GM21515 (cell line): ENCODE measurements around the gene LRRC8D.

Source experiments
- ATAC-seq: cut with Tn5 transposase; IDR thresholded peaks from one replicate; pipeline ENCODE4 v1.9.1; 2021; ENCODE audit not compliant: unreplicated experiment

Gene LRRC8D

GRCh38 chr1:89832496-89833127, 11.8 kb downstream of the LRRC8D start:
- ATAC-seq = no peak

GRCh38 chr1:89833183-89834082, 12.6 kb downstream of the LRRC8D start:
- no peak for ATAC-seq

GRCh38 chr1:89834083-89834704, 13.4 kb downstream of the LRRC8D start:
- ATAC-seq = no peak

DNA sequence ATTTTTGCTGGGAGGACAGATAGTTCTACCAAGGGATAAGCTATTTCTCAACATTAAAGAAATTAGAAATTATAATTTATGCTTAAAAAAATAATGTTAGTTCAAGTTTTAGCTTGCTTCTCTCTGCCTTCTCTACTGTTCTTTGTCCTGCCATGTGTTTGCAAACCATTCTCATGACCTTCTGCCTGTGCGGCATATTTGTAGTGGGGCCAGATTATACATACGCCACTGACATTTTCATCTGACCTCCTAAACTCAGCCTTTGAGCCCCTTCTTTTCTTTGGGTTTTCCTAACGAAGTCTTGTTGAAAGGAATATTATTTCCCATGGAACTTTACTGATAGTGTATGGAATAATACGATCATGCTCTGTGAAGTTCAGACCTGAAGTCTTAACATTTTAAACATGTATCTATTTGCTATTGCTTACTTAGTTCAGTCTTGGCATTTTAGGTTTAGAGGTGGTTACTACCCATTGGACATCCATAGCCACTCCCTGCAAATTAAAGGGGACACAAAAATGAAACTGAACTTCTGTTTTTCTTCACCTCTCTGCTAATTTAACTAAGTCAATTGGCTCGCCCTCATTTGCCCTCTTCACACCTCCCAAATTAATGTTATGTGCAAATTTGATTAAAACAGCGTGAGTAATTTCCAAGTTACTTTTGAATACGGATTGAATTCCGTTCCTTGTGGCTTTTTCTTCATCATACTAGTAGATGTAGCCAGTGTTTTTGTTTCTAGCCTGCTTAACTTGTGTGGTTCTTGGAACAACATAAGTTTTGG, 15.6 kb downstream of the LRRC8D start:
- ATAC-seq = no peak

DNA sequence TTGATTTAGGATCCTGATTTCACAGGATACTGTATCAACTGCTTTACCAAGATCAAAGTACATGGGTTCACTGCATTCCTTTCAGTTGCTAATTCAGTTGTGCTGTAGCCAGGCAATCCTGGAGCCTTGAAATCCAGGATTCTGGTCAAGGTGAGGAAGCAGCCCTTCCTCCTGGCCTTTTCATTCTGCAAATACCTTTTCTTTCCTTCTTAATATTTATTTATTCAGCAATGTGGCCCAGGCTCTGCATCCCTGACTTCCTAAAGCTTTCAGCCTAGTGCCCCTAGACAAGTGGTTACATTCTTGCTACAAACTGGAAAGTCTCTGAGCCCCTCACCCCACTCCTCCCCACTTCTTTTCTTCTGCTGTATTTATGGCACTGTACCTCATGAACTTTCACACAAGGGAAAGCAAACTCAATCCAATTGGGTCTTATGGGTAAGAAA, 16.2 kb downstream of the LRRC8D start:
- ATAC-seq = no peak

- ATAC-seq = no peak
These were observed 16.7 kb downstream of the LRRC8D start for GRCh38 chr1:89837510-89837909.

- ATAC-seq = no peak
These were observed 18.7 kb downstream of the LRRC8D start for GRCh38 chr1:89839516-89839915.

- no peak for ATAC-seq
These were observed 20.7 kb downstream of the LRRC8D start for GRCh38 chr1:89841507-89841906.

DNA sequence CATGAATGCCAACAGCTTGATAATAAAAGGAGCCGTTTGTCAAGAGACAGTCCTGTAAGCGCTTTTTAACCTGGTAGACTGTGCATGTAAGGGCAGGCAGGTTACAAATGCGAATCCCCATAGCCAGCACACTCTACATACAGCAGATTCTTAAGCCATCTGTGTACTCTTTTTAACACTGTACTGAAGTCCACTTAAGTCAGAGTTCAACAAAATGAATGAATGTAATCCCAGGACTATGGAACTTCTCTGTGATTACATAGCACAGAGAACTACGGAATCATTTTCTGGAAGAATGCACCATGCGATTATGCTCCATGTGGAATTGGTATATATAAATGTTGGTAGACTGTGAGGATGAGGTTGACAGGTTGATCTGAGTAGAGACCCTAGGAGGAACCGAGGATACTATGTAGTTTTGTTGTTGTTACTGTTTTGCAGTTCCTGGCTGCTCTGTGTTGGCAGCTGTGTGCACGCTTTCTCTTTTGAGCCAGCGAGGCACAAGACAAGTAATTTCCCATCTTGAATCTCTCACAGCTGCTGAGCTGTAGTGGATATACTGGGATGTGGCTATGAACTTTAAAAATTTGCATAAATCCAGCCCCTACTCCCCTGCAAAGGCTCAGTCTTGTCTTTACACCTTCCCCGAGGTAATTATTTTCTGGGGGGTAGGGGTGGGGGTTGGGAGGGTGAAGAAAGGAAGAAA, 21.9 kb downstream of the LRRC8D start:
- ATAC-seq = peak; percentile 50

- ATAC-seq = peak; percentile 88
These were observed 22.7 kb downstream of the LRRC8D start for GRCh38 chr1:89843273-89844130.

- no peak for ATAC-seq
These were observed 23.5 kb downstream of the LRRC8D start for GRCh38 chr1:89844241-89844807.

- ATAC-seq = no peak
These were observed 24.0 kb downstream of the LRRC8D start for GRCh38 chr1:89844860-89845259.

DNA sequence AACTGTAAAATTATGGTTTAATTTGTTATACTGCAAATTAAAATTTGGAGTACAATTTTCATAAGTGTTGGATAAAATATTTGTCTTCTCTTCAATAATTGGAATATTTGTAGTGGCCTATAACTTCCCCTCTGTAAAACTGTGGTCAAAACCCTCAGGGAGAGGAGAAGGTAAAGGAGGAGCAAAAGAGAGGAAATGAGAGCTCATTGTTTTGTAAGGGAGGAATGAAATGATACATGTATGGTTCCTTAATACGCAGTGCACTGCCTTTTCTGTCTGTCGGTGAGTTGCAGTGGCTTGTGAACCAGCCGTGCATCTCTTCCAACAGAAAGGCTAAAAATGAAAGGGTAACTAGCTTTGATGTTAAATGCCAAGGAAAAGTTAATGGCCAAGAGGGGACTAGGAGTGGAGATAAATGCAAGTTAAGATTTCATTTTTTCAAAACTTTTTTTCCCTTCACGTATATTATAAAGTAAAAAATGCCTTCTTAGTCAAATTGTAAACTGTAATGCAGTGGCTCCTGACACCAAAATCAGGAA, 26.4 kb downstream of the LRRC8D start:
- ATAC-seq = no peak

DNA sequence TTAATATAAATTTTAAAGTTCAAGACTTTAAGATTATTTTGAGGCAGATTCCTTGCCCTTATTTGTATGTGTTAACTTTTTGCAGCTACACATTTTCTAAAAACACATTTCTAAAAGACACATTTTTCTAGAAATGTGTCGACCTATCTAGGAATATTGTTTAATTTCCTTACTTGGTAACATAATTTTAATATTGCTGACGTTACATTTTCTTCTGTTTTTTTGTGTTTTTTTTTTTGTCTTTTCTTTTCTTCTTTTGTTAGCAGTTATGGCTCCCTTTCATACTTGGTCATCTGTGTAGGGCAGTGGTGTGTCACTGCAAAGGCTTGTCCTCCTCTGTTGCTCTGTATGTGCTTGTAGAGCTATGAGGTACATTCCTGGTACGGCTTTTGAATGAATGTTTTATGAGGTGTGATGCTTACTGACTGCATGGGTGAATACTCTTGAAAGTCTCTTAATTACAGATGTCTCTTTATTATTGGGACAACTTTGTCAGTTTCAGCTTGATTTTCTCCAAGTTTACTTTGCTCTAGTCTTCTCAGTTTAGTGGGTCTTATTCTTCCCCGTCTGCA, 30.1 kb downstream of the LRRC8D start:
- no peak for ATAC-seq

- no peak for ATAC-seq
These were observed 33.3 kb downstream of the LRRC8D start for GRCh38 chr1:89854140-89854539.

- peak; percentile 78 for ATAC-seq
These were observed 34.7 kb downstream of the LRRC8D start for GRCh38 chr1:89855413-89856123.

DNA sequence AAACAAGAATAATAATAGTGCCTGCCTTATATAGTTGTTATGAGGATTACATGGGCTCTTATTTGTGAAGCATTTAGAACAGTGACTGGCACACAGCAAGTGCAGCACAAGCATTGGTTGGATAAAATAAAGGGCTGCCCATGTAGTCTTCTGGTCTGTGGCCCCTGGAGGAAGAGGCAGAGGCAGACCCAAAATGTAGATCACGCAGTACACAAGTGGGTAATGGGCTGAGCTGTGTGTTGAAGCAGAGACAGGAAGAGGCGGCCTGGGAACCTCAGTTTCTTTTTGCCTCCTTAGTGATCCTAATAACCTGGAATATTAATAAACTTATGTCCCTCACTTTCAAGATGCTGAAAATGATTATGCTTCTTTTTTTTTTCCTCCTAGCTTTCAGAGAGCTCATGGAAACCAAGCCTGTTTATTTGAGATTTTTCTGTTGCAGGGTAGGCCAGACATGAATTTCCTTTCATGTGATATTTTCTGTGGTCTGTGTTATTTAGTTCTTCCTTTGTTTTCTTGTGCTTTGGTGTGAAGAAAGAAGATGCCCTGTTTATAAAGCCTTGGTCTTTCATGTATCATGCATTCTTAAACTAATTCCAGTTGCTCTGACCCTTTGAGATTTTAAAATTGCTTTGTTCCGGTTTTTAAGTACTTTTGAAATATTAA, 42.5 kb downstream of the LRRC8D start:
- no peak for ATAC-seq
